Superior temporal gyrus (tissue), 1 donor: ENCODE measurements around the gene SLC25A23.

Source experiments
- DNase-seq: peaks from one replicate; pipeline ENCODE4 v3.0.0-alpha.2; 2016; ENCODE audit errors: extremely low spot score

SLC25A23 gene

GRCh38 chr19:6424939-6425731 is 34.5 kb downstream of the SLC25A23 start:
- peak; percentile 100 for DNase-seq

- no peak for DNase-seq
Observed at GRCh38 chr19:6424195-6424938, 35.2 kb downstream of the SLC25A23 start, which contains the start of gene KHSRP. Gene KHSRP (minus strand): TSS chr19:6424811. CDS start chr19:6424701, 110 bp downstream.

- no peak for DNase-seq
Observed at GRCh38 chr19:6423499-6424194, 35.9 kb downstream of the SLC25A23 start.

- DNase-seq = no peak
Observed at GRCh38 chr19:6421075-6422014, 38.2 kb downstream of the SLC25A23 start.

- DNase-seq = no peak
Observed at GRCh38 chr19:6418562-6418932, 41.0 kb downstream of the SLC25A23 start.

GRCh38 chr19:6417713-6418561 is 41.7 kb downstream of the SLC25A23 start:
- DNase-seq = peak; percentile 58

- DNase-seq = no peak
Observed at GRCh38 chr19:6416658-6417405, 42.8 kb downstream of the SLC25A23 start.

- DNase-seq = no peak
Observed at GRCh38 chr19:6415591-6416190, 43.9 kb downstream of the SLC25A23 start.

GRCh38 chr19:6414793-6415590 is 44.6 kb downstream of the SLC25A23 start:
- DNase-seq = no peak

GRCh38 chr19:6413721-6414643 is 45.6 kb downstream of the SLC25A23 start:
- no peak for DNase-seq

- no peak for DNase-seq
Observed at GRCh38 chr19:6413291-6413690, 46.3 kb downstream of the SLC25A23 start.

- DNase-seq = no peak
Observed at GRCh38 chr19:6412447-6413091, 47.0 kb downstream of the SLC25A23 start.

GRCh38 chr19:6412061-6412446 is 47.5 kb downstream of the SLC25A23 start:
- no peak for DNase-seq

- DNase-seq = no peak
Observed at GRCh38 chr19:6409346-6409745, 50.2 kb downstream of the SLC25A23 start.

GRCh38 chr19:6406401-6406800 is 53.2 kb downstream of the SLC25A23 start:
- DNase-seq = no peak

GRCh38 chr19:6402837-6403608 is 56.6 kb downstream of the SLC25A23 start:
- peak; percentile 86 for DNase-seq
